CD4-positive, alpha-beta T cell (primary cell): Measurements from ENCODE around the gene DIP2C. TPM values are rescaled to one million over a fixed set of nuclear protein-coding genes. Genes with fewer than 3 reads are reported as not detected.

ENCODE experiments used
- ATAC-seq: fragments of 200-7000 bp; cut with Tn5 transposase; one replicate; pipeline ENCODE4 v1.10.0; 2022; ENCODE audit warnings: mild to moderate bottlenecking; ENCODE audit not compliant: poor library complexity
- CTCF ChIA-PET: fragments of 350-600 bp; sonication (Branson Sonifier 250); formaldehyde crosslinking; loops from one replicate; lab custom pipeline; 2021; ENCODE audit warnings: antibody characterized with exemption, inconsistent platforms; lab: Charles Lee
- POLR2A ChIA-PET: fragments of 350-600 bp; sonication (Branson Sonifier 250); formaldehyde crosslinking; loops from one replicate; lab custom pipeline; 2021; ENCODE audit warnings: antibody characterized with exemption, inconsistent platforms; lab: Charles Lee
- DNase-seq, 14 experiments: peaks; one replicate each; pipeline ENCODE4 v3.0.0-alpha.2; 2013 to 2020; ENCODE audit warnings: mixed read lengths in 2 of 14
- H3K27ac ChIP-seq, 2 donors: one replicate each; pipeline versions ENCODE4 v1.5.1 to v1.7.0; 2013; ENCODE audit warnings: low read length in 2 of 2, low read depth in 1 of 2, mild to moderate bottlenecking in 1 of 2
- H3K27me3 ChIP-seq, 2 experiments: 1 replicate in 1 of 2; 2 replicates in 1 of 2; pipeline versions ENCODE4 v1.6.1 to v1.7.0; 2013; ENCODE audit warnings: low read length in 2 of 2, control low read depth in 1 of 2, mild to moderate bottlenecking in 1 of 2, moderate library complexity in 1 of 2; ENCODE audit not compliant: insufficient read depth in 2 of 2, control insufficient read depth in 1 of 2
- H3K36me3 ChIP-seq: one replicate; pipeline ENCODE4 v1.6.1; 2013; ENCODE audit warnings: low read length, control low read depth; ENCODE audit not compliant: insufficient read depth
- H3K4me1 ChIP-seq: one replicate; pipeline ENCODE4 v1.6.1; 2013; ENCODE audit warnings: low read length, control low read depth; ENCODE audit not compliant: insufficient read depth
- H3K4me3 ChIP-seq: one replicate; pipeline ENCODE4 v1.5.1; 2013; ENCODE audit warnings: mild to moderate bottlenecking, low read length, moderate library complexity
- H3K9me3 ChIP-seq, 2 experiments: 1 replicate in 1 of 2; 2 replicates in 1 of 2; pipeline versions ENCODE4 v1.6.1 to v1.7.0; 2013; ENCODE audit warnings: low read length in 2 of 2, mild to moderate bottlenecking in 2 of 2, control low read depth in 1 of 2, moderate library complexity in 1 of 2; ENCODE audit not compliant: control insufficient read depth in 1 of 2, insufficient read depth in 1 of 2
- H3K27ac Mint-ChIP-seq: one replicate; pipeline ENCODE4 v1.8.0; 2020; ENCODE audit warnings: mixed read lengths
- H3K27me3 Mint-ChIP-seq: one replicate; pipeline ENCODE4 v1.8.0; 2021; ENCODE audit warnings: mixed read lengths
- H3K36me3 Mint-ChIP-seq: one replicate; pipeline ENCODE4 v1.8.0; 2021; ENCODE audit warnings: low read depth, mixed read lengths
- H3K4me1 Mint-ChIP-seq: one replicate; pipeline ENCODE4 v1.8.0; 2021; ENCODE audit warnings: low read depth, mixed read lengths
- H3K4me3 Mint-ChIP-seq: one replicate; pipeline ENCODE4 v1.8.0; 2020; ENCODE audit warnings: mild to moderate bottlenecking, mixed read lengths
- H3K9me3 Mint-ChIP-seq: one replicate; pipeline ENCODE4 v1.8.0; 2020; ENCODE audit warnings: mixed read lengths
- intact Hi-C, 2 experiments: fragments of 100-400 bp; cut with DNase I in 1 of 2; cut with micrococcal nuclease in 1 of 2; formaldehyde crosslinking; loops; one replicate each; pipeline versions ENCODE4 v1.15.1 to v1.9.0; 2023 to 2025; cut with DNase I, micrococcal nuclease
- total RNA-seq, 174 experiments: library from RNA in 2 of 174; stranded (reverse) in 2 of 174; gene quantifications; one replicate each; pipeline ENCODE4 v1.2.3 and lab custom pipeline; 2021 to 2026
- TF ChIP-seq, protein P1 (sequence below): fragments of 200-600 bp; IDR thresholded peaks from one replicate; pipeline ENCODE4 v1.8.0; 2022; ENCODE audit warnings: antibody characterized with exemption, mild to moderate bottlenecking

The DIP2C gene
- total RNA-seq, 2 experiments from 2014 or later, result 4.1 TPM

DNA sequence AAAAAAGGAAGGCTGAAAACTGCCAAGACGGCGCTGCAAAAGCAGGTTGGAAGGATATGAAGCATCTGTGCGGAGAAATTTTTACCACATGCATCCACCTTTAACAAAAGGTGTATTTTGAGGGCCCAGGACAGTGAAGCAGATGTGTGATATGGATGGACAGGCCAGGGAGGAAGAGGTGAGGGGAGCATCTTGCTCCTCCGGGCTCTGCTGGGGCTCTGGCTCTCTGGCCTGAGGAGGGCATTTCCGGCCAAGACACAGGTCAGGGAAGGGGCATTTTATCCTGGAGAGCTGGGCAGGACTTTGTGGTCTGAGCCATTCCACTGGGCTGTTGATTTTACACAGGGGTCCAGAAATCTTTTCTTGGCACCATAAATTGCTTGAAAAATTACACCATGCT, 379.1 kb downstream of the DIP2C start:
- H3K9me3 Mint-ChIP-seq, result no peaks in the 10 kb centered on the region
- Histone ChIP-seq H3K27me3 (no peaks in the 10 kb centered on the region), H3K27ac (no peak overlapping the region), H3K4me3 (no peak overlapping the region), H3K4me1 (peaks cover 10% of the 10 kb centered on the region), H3K9me3 (no peaks in the 10 kb centered on the region), H3K36me3 (no peaks in the 10 kb centered on the region)
- CTCF ChIA-PET, result no interaction called here
- TF ChIP-seq, protein P1, sequence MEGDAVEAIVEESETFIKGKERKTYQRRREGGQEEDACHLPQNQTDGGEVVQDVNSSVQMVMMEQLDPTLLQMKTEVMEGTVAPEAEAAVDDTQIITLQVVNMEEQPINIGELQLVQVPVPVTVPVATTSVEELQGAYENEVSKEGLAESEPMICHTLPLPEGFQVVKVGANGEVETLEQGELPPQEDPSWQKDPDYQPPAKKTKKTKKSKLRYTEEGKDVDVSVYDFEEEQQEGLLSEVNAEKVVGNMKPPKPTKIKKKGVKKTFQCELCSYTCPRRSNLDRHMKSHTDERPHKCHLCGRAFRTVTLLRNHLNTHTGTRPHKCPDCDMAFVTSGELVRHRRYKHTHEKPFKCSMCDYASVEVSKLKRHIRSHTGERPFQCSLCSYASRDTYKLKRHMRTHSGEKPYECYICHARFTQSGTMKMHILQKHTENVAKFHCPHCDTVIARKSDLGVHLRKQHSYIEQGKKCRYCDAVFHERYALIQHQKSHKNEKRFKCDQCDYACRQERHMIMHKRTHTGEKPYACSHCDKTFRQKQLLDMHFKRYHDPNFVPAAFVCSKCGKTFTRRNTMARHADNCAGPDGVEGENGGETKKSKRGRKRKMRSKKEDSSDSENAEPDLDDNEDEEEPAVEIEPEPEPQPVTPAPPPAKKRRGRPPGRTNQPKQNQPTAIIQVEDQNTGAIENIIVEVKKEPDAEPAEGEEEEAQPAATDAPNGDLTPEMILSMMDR, result no peak
- H3K4me3 Mint-ChIP-seq, result no peak overlapping the region
- no peaks in the 10 kb centered on the region for H3K27me3 Mint-ChIP-seq
- H3K27ac Mint-ChIP-seq, result no peak overlapping the region
- peaks cover 8% of the 10 kb centered on the region for H3K36me3 Mint-ChIP-seq
- POLR2A ChIA-PET, result no interaction called here
- ATAC-seq, result no peak
- no peak for DNase-seq
- H3K4me1 Mint-ChIP-seq, result peaks cover 14% of the 10 kb centered on the region
- intact Hi-C loops, result no loop called here

- Mint-ChIP-seq H3K27me3 (no peaks in the 10 kb centered on the region), H3K4me1 (no peaks in the 10 kb centered on the region), H3K36me3 (peaks cover 12% of the 10 kb centered on the region), H3K4me3 (no peak overlapping the region), H3K9me3 (no peaks in the 10 kb centered on the region), H3K27ac (no peak overlapping the region)
- intact Hi-C loops, result no loop called here
- ATAC-seq (no peak), DNase-seq (no peak)
- no peaks in the 10 kb centered on the region for H3K9me3 ChIP-seq
- no peaks in the 10 kb centered on the region for H3K27me3 ChIP-seq
- H3K4me1 ChIP-seq, result peaks cover 2% of the 10 kb centered on the region
- TF ChIP-seq, protein P1, result no peak
- POLR2A ChIA-PET, result no interaction called here
- CTCF ChIA-PET, result no interaction called here
- H3K27ac ChIP-seq, result no peak overlapping the region
- H3K4me3 ChIP-seq, result no peak overlapping the region
- H3K36me3 ChIP-seq, result no peaks in the 10 kb centered on the region
Observed at GRCh38 chr10:308572-309085, 380.8 kb downstream of the DIP2C start.

GRCh38 chr10:308101-308500, 381.4 kb downstream of the DIP2C start:
- Mint-ChIP-seq H3K27me3 (no peaks in the 10 kb centered on the region), H3K36me3 (peaks cover 12% of the 10 kb centered on the region), H3K27ac (no peak overlapping the region), H3K4me3 (no peak overlapping the region), H3K9me3 (no peaks in the 10 kb centered on the region), H3K4me1 (no peaks in the 10 kb centered on the region)
- TF ChIP-seq, protein P1, result no peak
- no peaks in the 10 kb centered on the region for H3K27me3 ChIP-seq
- intact Hi-C loops, result no loop called here
- H3K4me3 ChIP-seq, result no peak overlapping the region
- no peak overlapping the region for H3K27ac ChIP-seq
- ChIA-PET POLR2A (no interaction called here), CTCF (no interaction called here)
- no peaks in the 10 kb centered on the region for H3K36me3 ChIP-seq
- peaks cover 2% of the 10 kb centered on the region for H3K4me1 ChIP-seq
- ATAC-seq (no peak), DNase-seq (no peak)
- no peaks in the 10 kb centered on the region for H3K9me3 ChIP-seq
